Glutamatergic neuron (in vitro differentiated cells): ENCODE data around the gene DRAXIN. TPM values are rescaled to one million over a fixed set of nuclear protein-coding genes. Genes with fewer than 3 reads are reported as not detected.

Experiments used
- DNase-seq: peaks from one replicate; pipeline ENCODE4 v3.0.0; 2022
- H3K27ac Mint-ChIP-seq: one replicate; pipeline ENCODE4 v1.8.0; 2020; ENCODE audit warnings: mild to moderate bottlenecking, mixed read lengths, inconsistent platforms; ENCODE audit not compliant: unreplicated experiment
- H3K27me3 Mint-ChIP-seq: one replicate; pipeline ENCODE4 v1.8.0; 2020; ENCODE audit warnings: mild to moderate bottlenecking, moderate library complexity, mixed read lengths, inconsistent platforms; ENCODE audit not compliant: unreplicated experiment
- H3K36me3 Mint-ChIP-seq: one replicate; pipeline ENCODE4 v1.8.0; 2020; ENCODE audit warnings: mild to moderate bottlenecking, mixed read lengths, inconsistent platforms; ENCODE audit not compliant: unreplicated experiment
- H3K4me1 Mint-ChIP-seq: one replicate; pipeline ENCODE4 v1.8.0; 2020; ENCODE audit warnings: mild to moderate bottlenecking, low read depth, mixed read lengths, inconsistent platforms; ENCODE audit not compliant: unreplicated experiment
- H3K4me3 Mint-ChIP-seq: one replicate; pipeline ENCODE4 v1.8.0; 2020; ENCODE audit warnings: mild to moderate bottlenecking, mixed read lengths, inconsistent platforms; ENCODE audit not compliant: unreplicated experiment
- H3K9me3 Mint-ChIP-seq: one replicate; pipeline ENCODE4 v1.8.0; 2020; ENCODE audit warnings: mild to moderate bottlenecking, moderate library complexity, mixed read lengths, inconsistent platforms; ENCODE audit not compliant: unreplicated experiment
- CTCF ChIP-seq: fragments of 200-600 bp; sonication (generic); IDR thresholded peaks from one replicate; pipeline ENCODE4 v1.5.0; 2021; ENCODE audit not compliant: partially characterized antibody, unreplicated experiment
- total RNA-seq: library from RNA; stranded (reverse); fragmentation: NEBNext Ultra II Directional; extraction: Animal tissue kit (Norgen Biotek cat#: 25700); gene quantifications from one replicate; pipeline ENCODE4 v1.2.1, GENCODE V29; 2021; ENCODE audit not compliant: unreplicated experiment

The DRAXIN gene
- total RNA-seq, 1 donor from 2014 or later = 111 TPM

GRCh38 chr1:11668516-11668915 is 23.0 kb upstream of the DRAXIN start:
- peaks cover 4% of the 10 kb centered on the region for H3K9me3 Mint-ChIP-seq
- H3K4me3 Mint-ChIP-seq = no peak overlapping the region
- no peak overlapping the region for H3K27ac Mint-ChIP-seq
- TF ChIP-seq CTCF = no peak
- no peak for DNase-seq
- no peaks in the 10 kb centered on the region for H3K36me3 Mint-ChIP-seq
- peaks cover 1% of the 10 kb centered on the region for H3K4me1 Mint-ChIP-seq
- no peaks in the 10 kb centered on the region for H3K27me3 Mint-ChIP-seq

- peaks cover 1% of the 10 kb centered on the region for H3K4me1 Mint-ChIP-seq
- no peak overlapping the region for H3K4me3 Mint-ChIP-seq
- peaks cover 4% of the 10 kb centered on the region for H3K9me3 Mint-ChIP-seq
- DNase-seq = no peak
- H3K27ac Mint-ChIP-seq = peak overlapping the region; percentile 84
- no peaks in the 10 kb centered on the region for H3K36me3 Mint-ChIP-seq
- no peaks in the 10 kb centered on the region for H3K27me3 Mint-ChIP-seq
- no peak for TF ChIP-seq CTCF
Measured at GRCh38 chr1:11670747-11671146, 20.8 kb upstream of the DRAXIN start.

GRCh38 chr1:11671205-11671543 is 20.3 kb upstream of the DRAXIN start:
- Mint-ChIP-seq H3K27me3 (no peaks in the 10 kb centered on the region), H3K36me3 (no peaks in the 10 kb centered on the region), H3K4me1 (peaks cover 1% of the 10 kb centered on the region), H3K9me3 (peaks cover 4% of the 10 kb centered on the region), H3K4me3 (no peak overlapping the region), H3K27ac (no peak overlapping the region)
- DNase-seq = no peak
- no peak for TF ChIP-seq CTCF

- peaks cover 4% of the 10 kb centered on the region for H3K9me3 Mint-ChIP-seq
- H3K4me1 Mint-ChIP-seq = peaks cover 1% of the 10 kb centered on the region
- H3K27ac Mint-ChIP-seq = no peak overlapping the region
- no peaks in the 10 kb centered on the region for H3K27me3 Mint-ChIP-seq
- H3K36me3 Mint-ChIP-seq = no peaks in the 10 kb centered on the region
- TF ChIP-seq CTCF = no peak
- no peak for DNase-seq
- no peak overlapping the region for H3K4me3 Mint-ChIP-seq
Measured at GRCh38 chr1:11671544-11672286, 19.8 kb upstream of the DRAXIN start.

- Mint-ChIP-seq H3K27ac (no peak overlapping the region), H3K4me3 (no peak overlapping the region), H3K27me3 (no peaks in the 10 kb centered on the region), H3K9me3 (peaks cover 3% of the 10 kb centered on the region), H3K4me1 (peaks cover 1% of the 10 kb centered on the region), H3K36me3 (no peaks in the 10 kb centered on the region)
- DNase-seq = no peak
- TF ChIP-seq CTCF = no peak
Measured at GRCh38 chr1:11673089-11673769, 18.3 kb upstream of the DRAXIN start.
